GM20431 (cell line): Measurements from ENCODE around the gene BLZF1.

Source experiments
- in situ Hi-C: fragments of 300-500 bp; cut with MseI, MboI; formaldehyde crosslinking; loops from one replicate; pipeline ENCODE4 v1.15.0; 2020; ENCODE audit warnings: low sequenced_read_pairs; ENCODE audit not compliant: unreplicated experiment

Gene BLZF1

DNA sequence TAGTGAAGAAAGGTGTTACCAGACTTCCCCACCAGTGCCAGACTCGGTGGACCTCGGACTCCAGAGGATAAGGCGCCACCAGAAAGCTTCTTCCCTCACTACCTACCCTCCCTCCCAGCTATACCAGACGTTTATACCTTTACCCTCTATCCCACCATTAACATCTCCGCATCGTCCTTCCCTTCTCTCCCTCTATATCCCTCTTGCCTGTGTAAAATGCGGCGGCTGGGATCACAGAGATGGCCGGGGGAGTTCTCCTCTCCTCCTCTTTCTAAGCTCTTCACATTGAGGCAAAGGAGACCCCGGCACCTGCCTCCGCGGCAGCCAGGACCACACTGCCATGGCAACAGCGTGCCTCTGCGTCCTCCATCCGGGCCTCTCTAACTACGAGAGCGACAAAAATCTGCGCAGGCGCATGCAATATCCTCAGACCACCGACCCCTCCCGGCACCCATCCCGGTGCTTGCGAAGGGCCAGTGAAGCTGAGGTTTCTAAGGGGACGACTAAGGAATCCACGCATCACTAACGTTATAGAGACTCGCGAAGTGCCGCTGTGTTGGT lies 59.2 kb downstream of the BLZF1 start, which contains the start of gene CCDC181:
Gene CCDC181, minus strand, starts transcription at position 394 of the 561 bp plus-strand sequence. CDS start 2,547 bp downstream, outside the sequence.
- in situ Hi-C loops: no loop called here
